ENCODE data around the gene AXIN1. TPM values are rescaled to one million over a fixed set of nuclear protein-coding genes. Genes with fewer than 3 reads are reported as not detected.

Gene AXIN1
- total and polyA plus RNA-seq, 9 of the 15 experiments (the other 6 are each of a cell fraction or from before 2014, with no cell fraction given), result 0.42 to 58.0 (median 25.9) TPM

DNA sequence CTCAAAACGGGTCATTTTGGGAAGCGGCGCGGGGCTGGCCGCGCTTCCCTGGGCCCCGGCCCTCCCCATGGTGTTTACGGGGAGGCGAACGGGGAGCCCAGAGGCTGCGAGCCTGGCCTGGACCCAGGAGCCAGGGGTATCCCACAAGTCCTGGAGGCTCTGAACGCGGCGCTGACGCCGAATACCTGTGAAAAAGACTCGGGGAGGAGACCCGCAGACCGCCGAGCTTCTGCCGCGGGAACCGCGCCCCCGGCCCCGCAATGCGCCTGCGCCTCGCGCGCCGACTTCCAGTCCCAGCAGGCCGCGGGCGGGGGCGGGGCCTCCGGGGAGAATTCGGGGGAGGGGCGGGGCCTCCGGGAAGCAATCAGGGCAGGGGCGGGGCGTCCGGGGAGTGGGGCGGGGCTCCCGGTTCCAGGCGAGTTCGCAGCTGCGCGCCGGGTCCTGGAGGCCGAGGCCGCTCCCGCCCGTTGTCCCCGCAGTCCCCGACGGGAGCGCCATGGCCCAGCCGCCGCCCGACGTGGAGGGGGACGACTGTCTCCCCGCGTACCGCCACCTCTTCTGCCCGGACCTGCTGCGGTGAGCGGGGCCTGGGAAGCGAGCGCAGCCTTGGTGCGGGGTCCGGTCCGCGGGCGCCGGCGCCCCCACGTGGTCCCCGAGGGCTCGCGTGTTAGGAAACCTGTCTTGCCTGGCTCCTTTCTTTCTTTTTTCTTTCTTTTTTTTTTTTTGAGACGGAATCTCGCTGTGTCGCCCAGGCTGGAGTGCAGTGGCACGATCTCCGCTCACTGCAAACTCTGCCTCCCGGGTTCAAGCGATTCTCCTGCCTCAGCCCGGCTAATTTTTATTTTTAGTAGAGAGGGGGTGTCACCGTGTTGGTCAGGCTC lies 49.2 kb upstream of the AXIN1 start, which contains the start of gene DECR2 (continued):
- TF ChIP-seq, protein P1, sequence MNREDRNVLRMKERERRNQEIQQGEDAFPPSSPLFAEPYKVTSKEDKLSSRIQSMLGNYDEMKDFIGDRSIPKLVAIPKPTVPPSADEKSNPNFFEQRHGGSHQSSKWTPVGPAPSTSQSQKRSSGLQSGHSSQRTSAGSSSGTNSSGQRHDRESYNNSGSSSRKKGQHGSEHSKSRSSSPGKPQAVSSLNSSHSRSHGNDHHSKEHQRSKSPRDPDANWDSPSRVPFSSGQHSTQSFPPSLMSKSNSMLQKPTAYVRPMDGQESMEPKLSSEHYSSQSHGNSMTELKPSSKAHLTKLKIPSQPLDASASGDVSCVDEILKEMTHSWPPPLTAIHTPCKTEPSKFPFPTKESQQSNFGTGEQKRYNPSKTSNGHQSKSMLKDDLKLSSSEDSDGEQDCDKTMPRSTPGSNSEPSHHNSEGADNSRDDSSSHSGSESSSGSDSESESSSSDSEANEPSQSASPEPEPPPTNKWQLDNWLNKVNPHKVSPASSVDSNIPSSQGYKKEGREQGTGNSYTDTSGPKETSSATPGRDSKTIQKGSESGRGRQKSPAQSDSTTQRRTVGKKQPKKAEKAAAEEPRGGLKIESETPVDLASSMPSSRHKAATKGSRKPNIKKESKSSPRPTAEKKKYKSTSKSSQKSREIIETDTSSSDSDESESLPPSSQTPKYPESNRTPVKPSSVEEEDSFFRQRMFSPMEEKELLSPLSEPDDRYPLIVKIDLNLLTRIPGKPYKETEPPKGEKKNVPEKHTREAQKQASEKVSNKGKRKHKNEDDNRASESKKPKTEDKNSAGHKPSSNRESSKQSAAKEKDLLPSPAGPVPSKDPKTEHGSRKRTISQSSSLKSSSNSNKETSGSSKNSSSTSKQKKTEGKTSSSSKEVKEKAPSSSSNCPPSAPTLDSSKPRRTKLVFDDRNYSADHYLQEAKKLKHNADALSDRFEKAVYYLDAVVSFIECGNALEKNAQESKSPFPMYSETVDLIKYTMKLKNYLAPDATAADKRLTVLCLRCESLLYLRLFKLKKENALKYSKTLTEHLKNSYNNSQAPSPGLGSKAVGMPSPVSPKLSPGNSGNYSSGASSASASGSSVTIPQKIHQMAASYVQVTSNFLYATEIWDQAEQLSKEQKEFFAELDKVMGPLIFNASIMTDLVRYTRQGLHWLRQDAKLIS (CRISPR knock-in tag; IDR thresholded peaks at IDR 0.05), result 0 out of 2 replicates have a peak, but pooled peaks have one; percentile 28
- TF ChIP-seq SP2 (IDR thresholded peaks at IDR 0.05; ENCODE audit: extremely low read depth, low read depth, low read length, poor library complexity, severe bottlenecking), result no peak
- TF ChIP-seq, protein P2, sequence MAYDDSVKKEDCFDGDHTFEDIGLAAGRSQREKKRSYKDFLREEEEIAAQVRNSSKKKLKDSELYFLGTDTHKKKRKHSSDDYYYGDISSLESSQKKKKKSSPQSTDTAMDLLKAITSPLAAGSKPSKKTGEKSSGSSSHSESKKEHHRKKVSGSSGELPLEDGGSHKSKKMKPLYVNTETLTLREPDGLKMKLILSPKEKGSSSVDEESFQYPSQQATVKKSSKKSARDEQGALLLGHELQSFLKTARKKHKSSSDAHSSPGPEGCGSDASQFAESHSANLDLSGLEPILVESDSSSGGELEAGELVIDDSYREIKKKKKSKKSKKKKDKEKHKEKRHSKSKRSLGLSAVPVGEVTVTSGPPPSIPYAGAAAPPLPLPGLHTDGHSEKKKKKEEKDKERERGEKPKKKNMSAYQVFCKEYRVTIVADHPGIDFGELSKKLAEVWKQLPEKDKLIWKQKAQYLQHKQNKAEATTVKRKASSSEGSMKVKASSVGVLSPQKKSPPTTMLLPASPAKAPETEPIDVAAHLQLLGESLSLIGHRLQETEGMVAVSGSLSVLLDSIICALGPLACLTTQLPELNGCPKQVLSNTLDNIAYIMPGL (CRISPR knock-in tag; IDR thresholded peaks at IDR 0.05), result peak; percentile 59; the same call in 1 of the 2 replicates
- no peak for TF ChIP-seq ZNF23 (CRISPR knock-in tag; IDR thresholded peaks at IDR 0.05)
- no peak for TF ChIP-seq CBFA2T3 (IDR thresholded peaks at IDR 0.05)
- TF ChIP-seq, protein P3, sequence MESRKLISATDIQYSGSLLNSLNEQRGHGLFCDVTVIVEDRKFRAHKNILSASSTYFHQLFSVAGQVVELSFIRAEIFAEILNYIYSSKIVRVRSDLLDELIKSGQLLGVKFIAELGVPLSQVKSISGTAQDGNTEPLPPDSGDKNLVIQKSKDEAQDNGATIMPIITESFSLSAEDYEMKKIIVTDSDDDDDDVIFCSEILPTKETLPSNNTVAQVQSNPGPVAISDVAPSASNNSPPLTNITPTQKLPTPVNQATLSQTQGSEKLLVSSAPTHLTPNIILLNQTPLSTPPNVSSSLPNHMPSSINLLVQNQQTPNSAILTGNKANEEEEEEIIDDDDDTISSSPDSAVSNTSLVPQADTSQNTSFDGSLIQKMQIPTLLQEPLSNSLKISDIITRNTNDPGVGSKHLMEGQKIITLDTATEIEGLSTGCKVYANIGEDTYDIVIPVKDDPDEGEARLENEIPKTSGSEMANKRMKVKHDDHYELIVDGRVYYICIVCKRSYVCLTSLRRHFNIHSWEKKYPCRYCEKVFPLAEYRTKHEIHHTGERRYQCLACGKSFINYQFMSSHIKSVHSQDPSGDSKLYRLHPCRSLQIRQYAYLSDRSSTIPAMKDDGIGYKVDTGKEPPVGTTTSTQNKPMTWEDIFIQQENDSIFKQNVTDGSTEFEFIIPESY (CRISPR knock-in tag; IDR thresholded peaks at IDR 0.05), result 0 out of 2 replicates have a peak, but pooled peaks have one; percentile 24
- TF ChIP-seq, protein P4, sequence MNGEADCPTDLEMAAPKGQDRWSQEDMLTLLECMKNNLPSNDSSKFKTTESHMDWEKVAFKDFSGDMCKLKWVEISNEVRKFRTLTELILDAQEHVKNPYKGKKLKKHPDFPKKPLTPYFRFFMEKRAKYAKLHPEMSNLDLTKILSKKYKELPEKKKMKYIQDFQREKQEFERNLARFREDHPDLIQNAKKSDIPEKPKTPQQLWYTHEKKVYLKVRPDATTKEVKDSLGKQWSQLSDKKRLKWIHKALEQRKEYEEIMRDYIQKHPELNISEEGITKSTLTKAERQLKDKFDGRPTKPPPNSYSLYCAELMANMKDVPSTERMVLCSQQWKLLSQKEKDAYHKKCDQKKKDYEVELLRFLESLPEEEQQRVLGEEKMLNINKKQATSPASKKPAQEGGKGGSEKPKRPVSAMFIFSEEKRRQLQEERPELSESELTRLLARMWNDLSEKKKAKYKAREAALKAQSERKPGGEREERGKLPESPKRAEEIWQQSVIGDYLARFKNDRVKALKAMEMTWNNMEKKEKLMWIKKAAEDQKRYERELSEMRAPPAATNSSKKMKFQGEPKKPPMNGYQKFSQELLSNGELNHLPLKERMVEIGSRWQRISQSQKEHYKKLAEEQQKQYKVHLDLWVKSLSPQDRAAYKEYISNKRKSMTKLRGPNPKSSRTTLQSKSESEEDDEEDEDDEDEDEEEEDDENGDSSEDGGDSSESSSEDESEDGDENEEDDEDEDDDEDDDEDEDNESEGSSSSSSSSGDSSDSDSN (IDR thresholded peaks at IDR 0.05; ENCODE audit: borderline replicate concordance in 1 of 2, low read depth in 2 of 2, low read length in 2 of 2), result peak in 1 of 2 experiments; percentile 87; a peak in 2 of 4 replicates
- no peak; the same call in 1 of the 2 replicates for TF ChIP-seq TCF3 (CRISPR knock-in tag; IDR thresholded peaks at IDR 0.05)
- TF ChIP-seq JUND (IDR thresholded peaks at IDR 0.05; ENCODE audit: borderline replicate concordance, low read depth, low read length), result no peak
- TF ChIP-seq JUND (tag; IDR thresholded peaks at IDR 0.05; ENCODE audit: borderline replicate concordance, low read depth, low read length), result no peak; the same call in 2 of the 3 replicates
- TF ChIP-seq ZNF121 (CRISPR knock-in tag; conservative IDR thresholded peaks at IDR 0.05), result no peak; the same call in 1 of the 2 replicates
- TF ChIP-seq TEAD1 (CRISPR knock-in tag; IDR thresholded peaks at IDR 0.05), result peak in 1 of 2 experiments; percentile 64; a peak in 1 of 4 replicates
- TF ChIP-seq CREB1 (IDR thresholded peaks at IDR 0.05), result no peak
- TF ChIP-seq CREB1 (CRISPR knock-in tag; IDR thresholded peaks at IDR 0.05), result no peak
- peak; percentile 36; the same call in 1 of the 2 replicates for TF ChIP-seq GABPA (tag; conservative IDR thresholded peaks at IDR 0.05; ENCODE audit: low read depth)
- TF ChIP-seq MTA2 (IDR thresholded peaks at IDR 0.05; ENCODE audit: low read depth), result no peak

Data from K562 (cell line).